Mesenchymal stem cell (in vitro differentiated cells and primary cell): Measurements from ENCODE around the gene C20orf204.

ENCODE experiments used
- DNase-seq: peaks from one replicate; pipeline ENCODE4 v3.0.0-alpha.2; 2013
- H2AFZ ChIP-seq: one replicate; pipeline ENCODE4 v1.6.1; 2013; ENCODE audit warnings: low read depth, mild to moderate bottlenecking, control low read depth, inconsistent platforms, low read length, moderate library complexity
- H2AK5ac ChIP-seq: 2 replicates; pipeline ENCODE4 v1.6.1; 2013; ENCODE audit warnings: low read length, moderate library complexity, mild to moderate bottlenecking, inconsistent platforms; ENCODE audit not compliant: severe bottlenecking
- H2BK120ac ChIP-seq: one replicate; pipeline ENCODE4 v1.6.1; 2013; ENCODE audit warnings: low read depth, mild to moderate bottlenecking, inconsistent platforms, low read length, moderate library complexity
- H2BK12ac ChIP-seq, 2 experiments: one replicate each; pipeline ENCODE4 v1.6.1; 2013; ENCODE audit warnings: inconsistent platforms in 2 of 2, low read length in 2 of 2, mild to moderate bottlenecking in 2 of 2, moderate library complexity in 2 of 2, control low read depth in 1 of 2
- H2BK15ac ChIP-seq: one replicate; pipeline ENCODE4 v1.6.1; 2013; ENCODE audit warnings: mild to moderate bottlenecking, low read depth, inconsistent platforms; ENCODE audit not compliant: poor library complexity, severe bottlenecking
- H2BK5ac ChIP-seq: 2 replicates; pipeline ENCODE4 v1.6.1; 2013; ENCODE audit warnings: low read depth, mild to moderate bottlenecking, low read length, control low read depth, inconsistent platforms; ENCODE audit not compliant: poor library complexity, severe bottlenecking
- H3K14ac ChIP-seq, 2 experiments: one replicate each; pipeline ENCODE4 v1.6.1; 2013; ENCODE audit warnings: inconsistent platforms in 2 of 2, low read length in 2 of 2, control low read depth in 1 of 2, mild to moderate bottlenecking in 1 of 2, moderate library complexity in 1 of 2
- H3K18ac ChIP-seq, 2 experiments: one replicate each; pipeline ENCODE4 v1.6.1; 2013; ENCODE audit warnings: inconsistent platforms in 2 of 2, low read length in 2 of 2, control low read depth in 1 of 2, low read depth in 1 of 2, mild to moderate bottlenecking in 1 of 2
- H3K23ac ChIP-seq, 2 experiments: one replicate each; pipeline ENCODE4 v1.6.1; 2013; ENCODE audit warnings: inconsistent platforms in 2 of 2, low read length in 2 of 2, mild to moderate bottlenecking in 2 of 2, moderate library complexity in 2 of 2, control low read depth in 1 of 2
- H3K27ac ChIP-seq: 2 replicates; pipeline ENCODE4 v1.5.1; 2013; ENCODE audit warnings: mild to moderate bottlenecking, moderate library complexity, low read length, control low read depth, inconsistent platforms; ENCODE audit not compliant: poor library complexity, severe bottlenecking
- H3K27me3 ChIP-seq, 2 experiments: 2 replicates each; pipeline versions ENCODE4 v1.6.1 to v1.7.0; 2013; ENCODE audit warnings: low read length in 2 of 2, mild to moderate bottlenecking in 2 of 2, moderate library complexity in 2 of 2, control low read depth in 1 of 2, inconsistent platforms in 1 of 2; ENCODE audit not compliant: control insufficient read depth in 1 of 2, insufficient read depth in 1 of 2
- H3K36me3 ChIP-seq, 2 experiments: 2 replicates each; pipeline versions ENCODE4 v1.6.1 to v1.7.0; 2013; ENCODE audit warnings: low read length in 2 of 2, control low read depth in 1 of 2, inconsistent platforms in 1 of 2, low read depth in 1 of 2, mild to moderate bottlenecking in 1 of 2; ENCODE audit not compliant: insufficient read depth in 2 of 2, control insufficient read depth in 1 of 2
- H3K4ac ChIP-seq, 2 experiments: one replicate each; pipeline ENCODE4 v1.6.1; 2013; ENCODE audit warnings: inconsistent platforms in 2 of 2, low read length in 2 of 2, mild to moderate bottlenecking in 2 of 2, moderate library complexity in 2 of 2, control low read depth in 1 of 2, low read depth in 1 of 2
- H3K4me1 ChIP-seq: 2 replicates; pipeline ENCODE4 v1.6.1; 2013; ENCODE audit warnings: low read depth, low read length, control low read depth; ENCODE audit not compliant: control insufficient read depth, insufficient read depth
- H3K4me2 ChIP-seq: 2 replicates; pipeline ENCODE4 v1.6.1; 2013; ENCODE audit warnings: low read length, mild to moderate bottlenecking, inconsistent platforms; ENCODE audit not compliant: poor library complexity, severe bottlenecking
- H3K4me3 ChIP-seq, 2 experiments: 2 replicates each; pipeline versions ENCODE4 v1.5.1 to v1.7.0; 2013; ENCODE audit warnings: low read length in 2 of 2, mild to moderate bottlenecking in 2 of 2, control low read depth in 1 of 2, low read depth in 1 of 2; ENCODE audit not compliant: insufficient read depth in 1 of 2
- H3K79me1 ChIP-seq: replicated peaks from 2 replicates; pipeline ENCODE4 v1.6.1; 2013; ENCODE audit warnings: mild to moderate bottlenecking, control low read depth, low read length, inconsistent platforms; ENCODE audit not compliant: poor library complexity, severe bottlenecking
- H3K9ac ChIP-seq: 2 replicates; pipeline ENCODE4 v1.7.0; 2013; ENCODE audit warnings: mild to moderate bottlenecking, low read length, moderate library complexity
- H3K9me3 ChIP-seq: 2 replicates; pipeline ENCODE4 v1.7.0; 2013; ENCODE audit warnings: mild to moderate bottlenecking, low read length; ENCODE audit not compliant: control insufficient read depth
- H4K8ac ChIP-seq: one replicate; pipeline ENCODE4 v1.6.1; 2013; ENCODE audit warnings: inconsistent platforms, mild to moderate bottlenecking, low read length, moderate library complexity
- H4K91ac ChIP-seq: one replicate; pipeline ENCODE4 v1.6.1; 2013; ENCODE audit warnings: mild to moderate bottlenecking, low read length, inconsistent platforms
- WGBS: methylation state at CpG from one replicate; pipeline ENCODE4 v1.1.7; 2013; ENCODE audit warnings: mixed read lengths; 5-methylcytosine and 5-hydroxymethylcytosine counted together

Gene C20orf204

DNA sequence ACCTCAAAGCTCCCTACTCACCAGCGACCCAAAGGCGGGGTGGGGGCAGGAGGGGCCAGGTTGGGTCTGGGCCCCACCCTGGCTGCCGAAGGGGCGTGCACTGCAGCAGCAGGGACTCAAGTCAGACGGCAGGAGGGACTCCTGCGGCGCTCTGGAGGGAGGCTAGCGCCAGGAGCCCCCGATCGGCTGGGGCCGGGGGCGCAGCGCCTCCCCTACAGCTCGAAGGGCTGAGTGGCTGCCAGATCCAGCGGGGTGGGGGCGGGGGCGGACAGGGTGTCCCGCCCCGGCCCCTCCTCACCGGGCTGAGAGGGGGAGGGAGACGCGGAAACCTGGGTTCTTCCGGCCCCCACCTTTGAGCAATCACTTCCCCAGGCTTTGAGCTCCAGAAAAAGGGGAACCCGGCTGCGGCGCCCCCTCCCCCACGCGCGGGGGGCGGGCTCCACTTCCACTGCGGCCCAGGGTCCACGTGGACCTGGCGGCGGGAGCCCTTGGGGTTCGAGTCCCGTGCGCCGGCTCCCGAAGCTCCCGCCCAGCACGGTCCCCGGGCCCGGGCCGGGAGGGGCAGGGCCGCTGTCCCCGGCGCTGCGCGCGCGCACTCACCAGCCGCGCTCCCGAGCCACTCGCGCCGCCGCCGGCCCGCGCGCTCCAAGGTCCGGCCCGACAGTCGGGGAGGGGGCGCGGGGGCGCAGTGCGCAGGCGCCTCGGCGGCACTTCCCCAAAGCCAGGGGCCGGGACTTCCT lies 43.5 kb downstream of the C20orf204 start, which contains the start of gene RGS19:
RGS19 (minus strand) TSS at position 246 of the 740 bp plus-strand sequence. CDS start 2,632 bp downstream, outside the sequence.
- Histone ChIP-seq H3K9me3 (no peaks in the 10 kb centered on the region), H2BK15ac (peak within 1 kb of the TSS; percentile 1), H4K91ac (peak within 1 kb of the TSS; percentile 84), H2BK5ac (peak within 1 kb of the TSS; percentile 24), H3K4me2 (peak within 1 kb of the TSS; percentile 91), H2AK5ac (no peak within 1 kb of the TSS), H2AFZ (peak within 1 kb of the TSS; percentile 29), H3K27me3 (peaks cover 3 to 28% of the 10 kb centered on the region in 2 experiments), H2BK120ac (peak within 1 kb of the TSS; percentile 88), H3K4me1 (peaks cover 46% of the 10 kb centered on the region), H2BK12ac (peak within 1 kb of the TSS; percentile 29 to 43), H3K4me3 (peak within 1 kb of the TSS; percentile 76 to 83), H3K18ac (peak within 1 kb of the TSS; percentile 81 to 95), H4K8ac (peak within 1 kb of the TSS; percentile 73), H3K79me1 (peaks cover 24% of the 10 kb centered on the region), H3K9ac (peak within 1 kb of the TSS; percentile 83), H3K14ac (peak within 1 kb of the TSS in 1 of 2 experiments; percentile 44), H3K36me3 (peaks cover 0 to 24% of the 10 kb centered on the region in 2 experiments), H3K4ac (peak within 1 kb of the TSS; percentile 45 to 92), H3K27ac (peak within 1 kb of the TSS; percentile 5), H3K23ac (peak within 1 kb of the TSS in 1 of 2 experiments; percentile 35)
- no peak for DNase-seq
- 1% methylated on average over 40 of the region's 73 CpGs for whole genome bisulfite sequencing

GRCh38 chr20:64080013-64080812 lies 44.2 kb downstream of the C20orf204 start, which contains the start of gene OPRL1:
TSS of gene OPRL1 (plus strand) at chr20:64080082. CDS start at chr20:64092721, 12,639 bp downstream.
- H3K9ac ChIP-seq: peak within 1 kb of the TSS; percentile 83
- H3K23ac ChIP-seq: peak within 1 kb of the TSS in 1 of 2 experiments; percentile 35
- H3K79me1 ChIP-seq: peaks cover 24% of the 10 kb centered on the region
- H2BK15ac ChIP-seq: peak within 1 kb of the TSS; percentile 1
- peak within 1 kb of the TSS; percentile 91 for H3K4me2 ChIP-seq
- peak within 1 kb of the TSS; percentile 5 for H3K27ac ChIP-seq
- H3K18ac ChIP-seq: peak within 1 kb of the TSS; percentile 81 to 95
- peak within 1 kb of the TSS; percentile 29 to 43 for H2BK12ac ChIP-seq
- H4K8ac ChIP-seq: peak within 1 kb of the TSS; percentile 73
- peak within 1 kb of the TSS; percentile 76 to 83 for H3K4me3 ChIP-seq
- peak within 1 kb of the TSS; percentile 84 for H4K91ac ChIP-seq
- H2BK120ac ChIP-seq: peak within 1 kb of the TSS; percentile 88
- WGBS: 12% methylated on average over 48 of the region's 62 CpGs
- peaks cover 50% of the 10 kb centered on the region for H3K4me1 ChIP-seq
- peak; percentile 56 for DNase-seq
- H3K9me3 ChIP-seq: no peaks in the 10 kb centered on the region
- peak within 1 kb of the TSS in 1 of 2 experiments; percentile 13 for H3K14ac ChIP-seq
- peak within 1 kb of the TSS; percentile 45 to 92 for H3K4ac ChIP-seq
- H2AFZ ChIP-seq: peak within 1 kb of the TSS; percentile 29
- peaks cover 11 to 35% of the 10 kb centered on the region in 2 experiments for H3K27me3 ChIP-seq
- peaks cover 0 to 17% of the 10 kb centered on the region in 2 experiments for H3K36me3 ChIP-seq
- no peak within 1 kb of the TSS for H2AK5ac ChIP-seq
- peak within 1 kb of the TSS; percentile 24 for H2BK5ac ChIP-seq

DNA sequence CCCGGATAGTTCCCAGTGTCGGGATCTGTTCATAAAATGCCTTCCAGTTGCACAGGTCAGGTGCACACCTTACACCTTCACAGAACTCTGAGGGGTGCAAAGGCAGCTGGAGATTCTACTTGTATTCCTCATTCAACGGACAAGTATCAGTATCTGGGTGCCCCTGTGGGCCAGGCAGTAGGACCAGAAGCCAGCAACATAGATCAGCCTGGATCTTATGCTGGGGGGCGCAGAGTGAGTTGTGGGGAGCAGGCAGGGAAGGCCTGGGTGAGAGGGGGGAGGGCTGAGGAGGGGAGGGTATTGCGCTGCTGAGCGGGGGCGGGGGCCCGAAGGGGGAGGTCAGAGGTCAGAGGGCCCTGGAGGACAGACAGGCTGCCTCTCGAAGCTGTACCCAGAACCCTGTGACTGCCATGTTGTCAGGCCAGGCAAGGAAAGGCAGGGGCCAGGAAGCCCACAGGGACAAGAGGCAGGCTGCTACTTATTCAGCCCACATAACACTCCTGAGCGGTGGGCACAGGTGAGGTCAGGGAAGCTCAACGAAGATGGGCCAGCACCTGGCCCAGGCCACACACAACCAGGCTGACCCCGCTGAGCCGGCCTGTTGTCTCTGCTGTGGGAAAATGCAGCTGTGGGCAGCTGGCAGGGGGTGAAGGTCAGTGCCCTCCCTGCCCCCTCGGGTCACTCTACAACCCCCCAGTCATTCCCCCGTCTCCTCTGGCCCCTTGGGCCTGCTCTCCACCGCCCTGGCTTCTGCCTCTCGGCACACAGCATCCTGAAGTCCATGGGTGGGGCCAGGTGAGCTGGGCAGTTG lies 45.0 kb downstream of the C20orf204 start:
- peaks cover 24% of the 10 kb centered on the region for H3K79me1 ChIP-seq
- no peak overlapping the region for H3K4me2 ChIP-seq
- no peak overlapping the region for H3K27ac ChIP-seq
- DNase-seq: no peak
- H3K14ac ChIP-seq: no peak overlapping the region
- peak overlapping the region in 1 of 2 experiments; percentile 75 for H3K4me3 ChIP-seq
- H2BK5ac ChIP-seq: no peak overlapping the region
- H4K91ac ChIP-seq: no peak overlapping the region
- H2AFZ ChIP-seq: no peak overlapping the region
- no peak overlapping the region for H2AK5ac ChIP-seq
- H3K9me3 ChIP-seq: no peaks in the 10 kb centered on the region
- H3K4ac ChIP-seq: no peak overlapping the region
- WGBS: 82% methylated on average over 16 of the region's 17 CpGs
- no peak overlapping the region for H2BK12ac ChIP-seq
- H3K18ac ChIP-seq: no peak overlapping the region
- no peak overlapping the region for H2BK120ac ChIP-seq
- peaks cover 50% of the 10 kb centered on the region for H3K4me1 ChIP-seq
- no peak overlapping the region for H2BK15ac ChIP-seq
- peaks cover 19 to 43% of the 10 kb centered on the region in 2 experiments for H3K27me3 ChIP-seq
- H3K9ac ChIP-seq: no peak overlapping the region
- H4K8ac ChIP-seq: no peak overlapping the region
- peaks cover 0 to 11% of the 10 kb centered on the region in 2 experiments for H3K36me3 ChIP-seq
- H3K23ac ChIP-seq: no peak overlapping the region
